BLaER1 (cell line): Measurements from ENCODE around the gene THAP7.
"Not testable (repeated sequence)": the region's sequence is repeated elsewhere in the genome, so short reads cannot be mapped to it uniquely, and the experiment has no call there.

ENCODE experiments used
- H3K27ac ChIP-seq: shearing (Covaris generic); formaldehyde crosslinking; 2 replicates; pipeline ENCODE4 v1.8.1; 2022
- H3K27me3 ChIP-seq: shearing (Covaris generic); formaldehyde crosslinking; 2 replicates; pipeline ENCODE4 v1.8.1; 2022
- H3K36me3 ChIP-seq: shearing (Covaris generic); formaldehyde crosslinking; 2 replicates; pipeline ENCODE4 v1.8.1; 2022
- H3K4me1 ChIP-seq: shearing (Covaris generic); formaldehyde crosslinking; 2 replicates; pipeline ENCODE4 v1.8.1; 2022
- H3K4me2 ChIP-seq: shearing (Covaris generic); formaldehyde crosslinking; 2 replicates; pipeline ENCODE4 v1.8.1; 2022
- H3K4me3 ChIP-seq: shearing (Covaris generic); formaldehyde crosslinking; 2 replicates; pipeline ENCODE4 v1.8.1; 2022
- H3K9ac ChIP-seq: shearing (Covaris generic); formaldehyde crosslinking; 2 replicates; pipeline ENCODE4 v1.8.1; 2022
- H3K9me3 ChIP-seq: shearing (Covaris generic); formaldehyde crosslinking; 2 replicates; pipeline ENCODE4 v1.8.1; 2022
- H4K20me1 ChIP-seq: shearing (Covaris generic); formaldehyde crosslinking; 2 replicates; pipeline ENCODE4 v1.8.1; 2022
- Cebpa-rat ChIP-seq: shearing (Covaris generic); IDR thresholded peaks from 2 replicates; pipeline ENCODE4 v1.8.1; 2022

THAP7 gene

DNA sequence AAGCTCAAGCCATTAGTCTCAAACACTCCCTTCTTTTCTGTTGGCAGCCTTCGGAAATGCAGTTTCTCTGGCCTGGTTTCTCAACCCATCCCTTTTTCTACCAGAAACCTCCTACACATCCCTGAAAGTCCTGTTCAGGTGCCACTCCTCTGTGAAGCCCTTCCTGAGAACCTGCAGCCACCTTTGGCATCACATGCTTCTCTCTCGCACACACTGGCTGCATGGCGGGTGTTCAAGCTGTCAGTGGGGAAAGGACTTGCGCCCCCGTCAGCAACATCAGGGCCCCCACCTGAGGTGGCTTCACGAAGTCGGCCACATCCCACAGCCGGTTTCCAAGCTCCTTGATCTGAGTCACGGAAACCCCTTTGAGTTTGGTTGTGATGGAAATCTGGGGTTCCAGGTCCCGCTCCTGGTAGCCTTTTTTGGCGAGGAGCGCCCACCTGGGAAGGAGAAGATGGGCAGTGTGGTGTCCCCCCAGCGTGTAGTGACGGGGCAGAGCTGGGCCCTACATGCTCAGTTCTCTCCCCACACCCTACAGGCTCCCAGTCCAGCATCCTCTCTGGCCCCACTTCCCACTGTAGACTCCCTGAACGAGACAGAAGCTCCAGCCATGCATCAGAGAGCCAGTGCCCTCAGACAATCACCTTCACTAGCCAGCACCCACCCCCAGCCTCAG, 42.1 kb upstream of the THAP7 start:
- no peak for TF ChIP-seq Cebpa-rat
- H3K9me3 ChIP-seq: no peaks in the 10 kb centered on the region
- H3K4me1 ChIP-seq: peaks cover 29% of the 10 kb centered on the region
- H3K36me3 ChIP-seq: no peaks in the 10 kb centered on the region
- no peak overlapping the region for H3K27ac ChIP-seq
- H4K20me1 ChIP-seq: peaks cover 6% of the 10 kb centered on the region; the same call in 1 of the 2 replicates
- no peak overlapping the region for H3K4me3 ChIP-seq
- no peak overlapping the region for H3K9ac ChIP-seq
- H3K27me3 ChIP-seq: no peaks in the 10 kb centered on the region
- peak overlapping the region; percentile 86 for H3K4me2 ChIP-seq

DNA sequence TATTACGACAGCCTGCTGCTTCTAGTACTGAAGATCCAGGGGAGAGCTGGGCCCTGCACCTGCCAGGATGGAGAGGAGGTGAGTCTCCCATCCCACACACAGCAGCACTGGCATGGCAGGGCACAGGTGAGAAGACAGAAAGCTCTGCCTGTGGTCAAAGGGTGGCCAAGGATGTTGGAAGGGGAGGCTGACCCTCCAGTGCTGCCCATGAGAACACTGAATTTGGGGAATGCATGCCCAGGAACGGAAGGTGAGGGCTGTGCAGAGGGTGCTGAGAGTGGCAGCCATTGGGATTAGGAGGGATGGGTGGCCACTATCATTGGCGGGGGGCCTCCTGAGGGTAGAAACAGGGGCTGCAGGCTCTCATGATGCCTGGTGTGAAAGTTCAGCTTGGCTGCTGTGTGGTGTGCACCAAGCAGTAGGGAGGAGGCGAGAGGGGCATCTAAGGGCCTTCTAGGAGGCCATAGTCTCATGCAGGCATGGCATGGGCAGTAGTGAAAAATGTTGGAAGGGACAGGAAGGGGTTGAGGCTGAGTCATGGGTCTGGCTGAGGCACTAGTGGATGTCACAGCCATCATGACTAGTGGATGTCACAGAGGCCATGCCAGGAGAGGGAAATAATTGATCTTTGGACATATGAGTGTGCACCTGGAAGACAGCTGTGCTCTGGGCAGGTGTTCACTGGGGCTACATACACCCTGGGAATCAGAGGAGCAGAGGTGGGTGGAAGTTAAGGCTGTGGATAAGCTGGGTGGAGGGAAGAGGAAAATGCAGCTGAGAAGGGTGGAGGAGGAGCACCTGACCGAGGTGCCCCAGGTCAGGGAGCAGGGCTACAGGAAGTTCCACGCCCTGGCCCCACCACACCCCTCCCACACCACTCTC, 41.3 kb upstream of the THAP7 start:
- no peak for TF ChIP-seq Cebpa-rat
- Histone ChIP-seq H3K9me3 (no peaks in the 10 kb centered on the region), H3K4me1 (peaks cover 29% of the 10 kb centered on the region), H3K4me3 (no peak overlapping the region), H3K36me3 (no peaks in the 10 kb centered on the region), H3K27me3 (no peaks in the 10 kb centered on the region), H3K27ac (no peak overlapping the region), H4K20me1 (peaks cover 6% of the 10 kb centered on the region; the same call in 1 of the 2 replicates), H3K4me2 (peak overlapping the region; percentile 86; the same call in 1 of the 2 replicates), H3K9ac (no peak overlapping the region)

DNA sequence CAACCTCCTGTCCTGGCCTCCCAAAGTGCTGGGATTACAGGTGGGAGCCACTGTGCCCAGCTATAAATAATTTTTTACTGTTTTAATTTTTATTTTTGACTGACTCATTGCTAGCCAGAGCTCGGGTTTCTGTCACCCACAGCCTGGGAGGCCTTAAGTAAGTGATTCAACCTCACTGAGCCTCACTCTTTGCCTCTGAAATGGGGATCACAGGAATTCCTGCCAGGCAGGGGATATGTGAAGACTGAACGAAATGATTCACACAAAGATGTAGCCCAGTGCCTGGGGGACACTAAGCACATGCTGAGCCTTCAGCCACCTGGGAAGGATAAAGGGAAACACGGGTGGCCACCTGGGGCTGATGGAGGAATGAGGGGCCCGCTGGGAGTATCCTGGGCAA, 40.0 kb upstream of the THAP7 start:
- Histone ChIP-seq H3K9ac (no peak overlapping the region), H3K36me3 (no peaks in the 10 kb centered on the region), H3K27ac (no peak overlapping the region), H3K4me2 (no peak overlapping the region), H3K27me3 (no peaks in the 10 kb centered on the region), H3K9me3 (no peaks in the 10 kb centered on the region), H3K4me3 (no peak overlapping the region), H4K20me1 (peaks cover 6% of the 10 kb centered on the region; the same call in 1 of the 2 replicates), H3K4me1 (peaks cover 29% of the 10 kb centered on the region)
- no peak for TF ChIP-seq Cebpa-rat

DNA sequence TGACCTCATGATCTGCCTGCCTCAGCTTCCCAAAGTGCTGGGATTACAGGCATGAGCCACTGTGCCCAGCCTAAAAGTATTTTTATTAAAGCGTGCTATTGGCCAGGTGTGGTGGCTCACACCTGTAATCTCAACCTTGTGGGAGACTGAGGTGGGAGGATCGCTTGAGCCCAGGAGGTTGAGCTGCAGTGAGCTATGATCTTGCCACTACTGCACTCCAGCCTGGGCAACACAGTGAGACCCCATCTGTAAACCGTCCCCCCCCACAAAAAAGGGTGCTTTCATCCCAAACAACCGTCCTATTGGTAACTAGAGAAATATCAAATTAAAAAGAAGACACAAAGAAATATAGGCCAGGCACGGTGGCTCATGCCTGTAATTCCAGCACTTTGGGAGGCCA, 37.2 kb upstream of the THAP7 start:
- H4K20me1 ChIP-seq, H3K9ac ChIP-seq, H3K27me3 ChIP-seq, H3K4me1 ChIP-seq, H3K9me3 ChIP-seq, H3K4me3 ChIP-seq, H3K27ac ChIP-seq, H3K36me3 ChIP-seq, H3K4me2 ChIP-seq: not testable (repeated sequence)

DNA sequence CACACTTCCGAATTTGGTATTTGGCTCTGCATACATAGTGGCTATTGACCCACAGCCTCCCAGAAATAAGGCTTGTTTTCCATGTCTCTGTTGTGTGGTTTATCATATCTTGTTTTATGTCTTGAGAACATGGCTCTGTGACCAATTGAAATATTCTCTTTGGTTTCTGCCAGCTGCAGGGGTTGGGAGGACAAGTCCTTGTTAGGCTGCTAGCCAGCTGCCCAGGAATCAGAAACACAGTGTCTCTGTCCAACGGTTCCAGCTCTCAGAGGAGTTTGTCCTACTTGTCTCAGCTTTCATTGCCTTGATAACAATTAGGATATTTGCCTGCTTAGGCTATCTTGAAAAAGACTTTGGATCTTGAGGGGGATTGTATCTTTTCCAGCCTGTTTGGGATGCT, 36.5 kb upstream of the THAP7 start:
- Histone ChIP-seq H3K27ac (no peak overlapping the region), H3K9me3 (no peaks in the 10 kb centered on the region), H3K4me2 (no peak overlapping the region), H3K4me3 (no peak overlapping the region), H3K27me3 (no peaks in the 10 kb centered on the region; the same call in 1 of the 2 replicates), H4K20me1 (no peaks in the 10 kb centered on the region), H3K9ac (no peak overlapping the region), H3K36me3 (no peaks in the 10 kb centered on the region), H3K4me1 (peaks cover 7% of the 10 kb centered on the region)
- TF ChIP-seq Cebpa-rat: no peak

DNA sequence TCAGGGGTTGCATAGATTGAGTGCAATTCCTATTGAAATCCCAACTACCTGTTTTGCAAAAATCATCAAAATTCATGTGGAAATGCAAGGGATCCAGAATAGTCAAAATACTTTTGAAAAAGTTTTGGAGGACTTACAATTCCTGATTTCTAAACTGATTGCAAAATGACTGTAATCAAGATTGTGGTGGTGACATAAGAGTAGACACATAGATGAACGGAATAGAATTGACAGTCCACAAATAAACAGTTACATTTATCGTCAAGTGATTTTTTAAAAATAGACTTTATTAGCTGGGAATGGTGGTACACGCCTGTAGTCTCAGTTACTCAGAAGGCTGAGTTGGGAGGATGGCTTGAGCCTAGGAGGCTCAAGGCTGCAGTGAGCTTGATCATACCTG, 33.1 kb upstream of the THAP7 start:
- no peaks in the 10 kb centered on the region for H3K9me3 ChIP-seq
- H3K4me3 ChIP-seq: no peak overlapping the region

DNA sequence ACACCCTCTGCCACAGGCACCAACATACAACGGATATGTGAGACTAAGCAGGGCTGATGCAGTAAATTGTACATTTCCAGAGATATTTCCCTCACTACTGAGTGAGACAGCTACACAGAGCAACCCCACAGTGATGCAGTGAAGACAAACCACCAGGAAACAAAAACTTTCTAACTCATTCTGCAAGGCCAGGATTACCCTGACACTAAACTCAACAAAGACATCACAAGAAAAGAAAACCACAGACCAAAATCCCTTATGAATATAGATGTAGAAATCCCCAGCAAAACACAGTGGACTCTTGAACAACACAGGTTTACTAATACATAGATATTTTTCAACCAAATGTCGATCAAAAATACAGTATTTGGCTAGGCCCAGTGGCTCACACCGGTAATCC, 32.0 kb upstream of the THAP7 start:
- Histone ChIP-seq H3K4me3 (no peak overlapping the region), H3K9me3 (no peaks in the 10 kb centered on the region), H4K20me1 (no peaks in the 10 kb centered on the region), H3K4me1 (peaks cover 8% of the 10 kb centered on the region), H3K27me3 (peaks cover 25% of the 10 kb centered on the region), H3K4me2 (peak overlapping the region; percentile 15; the same call in 1 of the 2 replicates), H3K27ac (no peak overlapping the region), H3K9ac (no peak overlapping the region), H3K36me3 (no peaks in the 10 kb centered on the region)
- TF ChIP-seq Cebpa-rat: no peak

More for the DNA sequence above, 33.1 kb upstream of the THAP7 start:
- no peak for TF ChIP-seq Cebpa-rat
- H3K27ac ChIP-seq: no peak overlapping the region
- H3K27me3 ChIP-seq: peaks cover 25% of the 10 kb centered on the region
- H3K4me1 ChIP-seq: peaks cover 8% of the 10 kb centered on the region
- no peaks in the 10 kb centered on the region for H4K20me1 ChIP-seq
- no peaks in the 10 kb centered on the region for H3K36me3 ChIP-seq
- H3K9ac ChIP-seq: no peak overlapping the region
- no peak overlapping the region for H3K4me2 ChIP-seq

DNA sequence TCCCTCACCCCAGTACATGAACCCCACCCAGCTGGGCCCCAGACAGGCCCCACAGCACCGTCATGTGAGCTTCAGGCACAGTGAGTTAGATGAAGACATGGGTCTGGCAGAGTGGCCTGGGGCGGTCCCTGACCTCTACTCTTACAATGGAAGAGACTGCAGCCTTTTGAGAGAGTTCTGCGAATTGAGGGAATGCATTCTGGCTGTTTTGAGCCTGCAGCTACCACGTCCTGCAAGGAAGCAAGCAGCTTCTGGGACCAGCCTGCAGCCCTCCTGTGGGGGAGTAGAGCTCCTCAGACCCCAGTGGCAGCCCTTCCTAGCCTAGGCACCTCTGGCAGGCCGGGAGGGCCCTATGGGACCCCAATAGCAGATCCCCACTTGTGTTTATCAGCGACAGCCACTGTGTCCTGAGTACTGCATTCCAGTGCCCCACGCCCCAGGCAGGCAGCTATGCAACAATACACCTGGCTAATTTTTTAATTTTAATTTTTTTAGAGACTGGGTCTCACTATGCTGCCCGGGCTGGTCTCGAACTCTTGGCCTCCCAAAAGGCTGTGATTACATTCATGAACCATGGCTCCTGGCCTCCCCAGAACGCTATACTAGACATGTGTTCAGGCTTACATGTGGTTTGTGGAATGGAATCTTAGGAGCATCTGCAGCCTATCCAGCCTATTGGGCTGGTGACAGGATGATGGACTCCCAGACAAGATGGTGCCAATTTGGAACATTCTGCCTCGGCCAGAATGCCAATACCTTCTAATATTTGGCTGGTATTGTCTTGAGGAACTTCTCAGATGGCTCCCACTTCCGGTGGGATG, 31.2 kb upstream of the THAP7 start:
- H3K4me1 ChIP-seq: peaks cover 8% of the 10 kb centered on the region
- H3K36me3 ChIP-seq: no peaks in the 10 kb centered on the region
- no peak overlapping the region for H3K27ac ChIP-seq
- no peak overlapping the region for H3K4me3 ChIP-seq
- 0 out of 2 replicates have a peak overlapping the region, but pooled peaks have one; percentile 15 for H3K4me2 ChIP-seq
- H4K20me1 ChIP-seq: no peaks in the 10 kb centered on the region
- no peak for TF ChIP-seq Cebpa-rat
- H3K27me3 ChIP-seq: peaks cover 25% of the 10 kb centered on the region
- no peak overlapping the region for H3K9ac ChIP-seq
- H3K9me3 ChIP-seq: no peaks in the 10 kb centered on the region

DNA sequence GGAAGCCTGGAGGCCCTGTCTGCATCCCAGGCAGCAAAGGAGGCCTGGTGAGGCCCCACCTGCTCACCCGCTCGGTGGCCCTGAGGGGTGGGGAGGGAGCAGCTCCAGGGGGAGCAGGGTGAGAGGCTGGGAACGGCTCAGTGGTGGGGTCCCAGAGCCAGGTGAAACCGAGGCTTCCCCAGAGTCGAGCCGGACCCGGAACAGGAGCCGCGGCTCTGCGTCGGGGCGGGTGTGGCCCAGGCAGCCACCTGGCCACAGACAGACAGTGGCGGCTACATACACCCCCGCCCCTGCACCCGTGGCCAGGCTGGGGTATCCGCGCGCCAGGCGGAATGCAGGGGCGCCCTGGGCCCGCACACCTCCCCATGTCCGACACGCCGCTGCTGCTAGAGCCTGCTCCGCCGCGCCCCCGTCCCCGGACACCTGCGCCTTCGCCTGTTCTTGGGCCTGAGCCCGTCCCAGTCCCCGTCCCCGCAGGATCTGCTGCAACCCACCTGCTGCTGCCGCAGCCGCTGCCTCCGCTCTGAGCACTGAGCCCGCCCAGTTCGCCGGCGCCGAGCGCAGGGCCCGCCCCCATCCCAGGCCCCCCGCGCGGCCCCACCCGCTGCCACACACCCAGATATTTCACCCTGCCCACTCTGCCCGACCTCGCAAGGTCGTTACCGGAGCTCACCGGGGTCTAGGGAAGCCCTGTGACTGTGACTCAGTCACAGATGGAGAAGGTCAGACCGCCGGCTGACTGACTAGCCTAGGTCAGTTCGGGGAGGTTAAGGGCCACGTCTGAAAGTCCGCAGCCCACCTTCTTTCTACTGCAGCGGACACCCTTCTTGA, 30.3 kb upstream of the THAP7 start, which contains the start of gene SLC7A4:
Gene SLC7A4 (minus strand): TSS at position 525 of the 831 bp plus-strand sequence. CDS start 749 bp downstream, outside the sequence.
- no peak within 1 kb of the TSS for H3K4me3 ChIP-seq
- H3K27me3 ChIP-seq: peaks cover 25% of the 10 kb centered on the region
- H4K20me1 ChIP-seq: no peaks in the 10 kb centered on the region
- TF ChIP-seq Cebpa-rat: no peak
- H3K9ac ChIP-seq: no peak within 1 kb of the TSS
- H3K9me3 ChIP-seq: no peaks in the 10 kb centered on the region
- H3K4me1 ChIP-seq: peaks cover 8% of the 10 kb centered on the region
- H3K36me3 ChIP-seq: no peaks in the 10 kb centered on the region
- H3K4me2 ChIP-seq: peak within 1 kb of the TSS; percentile 36; the same call in 1 of the 2 replicates
- no peak within 1 kb of the TSS for H3K27ac ChIP-seq
